SK-N-MC (cell line): ENCODE measurements around the gene CCR5AS.

Experiments used
- EZH2 ChIP-seq: fragments of 200-600 bp; sonication (generic); IDR thresholded peaks from one replicate; pipeline ENCODE4 v1.6.1; 2017; ENCODE audit warnings: antibody characterized with exemption
- POLR2AphosphoS5 ChIP-seq: IDR thresholded peaks from 2 replicates; pipeline ENCODE4 v1.6.1; 2012; ENCODE audit warnings: mild to moderate bottlenecking, low read depth, low read length, borderline replicate concordance

DNA sequence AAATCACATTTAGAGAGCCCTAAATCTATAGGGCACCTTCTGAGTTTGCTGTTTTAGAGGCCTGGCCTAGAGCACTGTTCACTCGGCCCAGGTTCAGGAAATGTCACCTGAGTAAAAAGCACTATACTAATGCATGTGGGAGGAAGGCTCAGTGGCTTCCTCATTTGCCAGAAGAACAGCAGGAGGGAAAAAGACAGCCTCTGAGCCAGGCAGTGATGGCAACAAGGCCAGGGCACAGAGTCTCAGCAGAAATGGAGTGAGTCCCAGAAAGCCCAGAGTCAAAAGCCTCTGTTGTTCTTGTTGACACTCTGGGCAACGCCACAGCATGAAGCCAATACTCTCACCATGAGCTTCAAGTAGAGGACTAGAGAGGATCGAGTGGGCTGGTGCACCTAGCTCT is 32.0 kb upstream of the CCR5AS start:
- TF ChIP-seq POLR2AphosphoS5 (no peak), EZH2 (no peak)
